Panc1 (cell line): ENCODE measurements around the gene AVEN.

Experiments used
- CTCF ChIP-seq: fragments of 450-650 bp; IDR thresholded peaks from 2 replicates; pipeline ENCODE4 v1.5.1; 2017; ENCODE audit warnings: mild to moderate bottlenecking
- POLR2AphosphoS5 ChIP-seq: IDR thresholded peaks from 2 replicates; pipeline ENCODE4 v1.6.1; 2012; ENCODE audit warnings: mild to moderate bottlenecking, low read depth, low read length, moderate library complexity
- TCF7L2 ChIP-seq: IDR thresholded peaks from 2 replicates; pipeline ENCODE4 v1.6.1; 2011; ENCODE audit warnings: mild to moderate bottlenecking, low read depth, low read length, inconsistent platforms
- TF ChIP-seq, protein P1 (sequence below), 2 experiments: IDR thresholded peaks; 2 replicates each; pipeline ENCODE4 v1.6.1; 2011 to 2012; ENCODE audit warnings: low read depth in 2 of 2, control low read depth in 1 of 2, low read length in 1 of 2, mild to moderate bottlenecking in 1 of 2, moderate library complexity in 1 of 2; ENCODE audit not compliant: insufficient read depth in 1 of 2

DNA sequence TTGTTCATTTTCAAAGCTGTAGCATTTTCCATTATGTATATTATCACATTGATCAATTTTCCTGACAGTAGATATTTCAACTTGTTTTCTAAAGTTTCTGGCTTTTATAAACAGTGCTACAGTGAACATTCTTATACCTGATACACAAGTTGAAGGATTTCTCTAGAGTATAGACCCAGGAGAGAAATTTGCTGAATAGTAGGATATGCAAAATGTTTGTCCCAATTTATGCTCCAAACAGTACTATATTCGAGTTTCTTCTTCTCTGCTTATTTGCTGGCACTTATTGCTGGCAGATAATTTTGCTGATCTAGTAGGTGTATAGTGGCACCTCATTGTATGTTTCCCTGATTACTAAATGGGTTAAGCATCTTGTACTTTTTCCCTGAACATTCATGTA, 187.9 kb downstream of the AVEN start:
- TF ChIP-seq POLR2AphosphoS5 (no peak), CTCF (no peak), TCF7L2 (no peak)
- TF ChIP-seq, protein P1, sequence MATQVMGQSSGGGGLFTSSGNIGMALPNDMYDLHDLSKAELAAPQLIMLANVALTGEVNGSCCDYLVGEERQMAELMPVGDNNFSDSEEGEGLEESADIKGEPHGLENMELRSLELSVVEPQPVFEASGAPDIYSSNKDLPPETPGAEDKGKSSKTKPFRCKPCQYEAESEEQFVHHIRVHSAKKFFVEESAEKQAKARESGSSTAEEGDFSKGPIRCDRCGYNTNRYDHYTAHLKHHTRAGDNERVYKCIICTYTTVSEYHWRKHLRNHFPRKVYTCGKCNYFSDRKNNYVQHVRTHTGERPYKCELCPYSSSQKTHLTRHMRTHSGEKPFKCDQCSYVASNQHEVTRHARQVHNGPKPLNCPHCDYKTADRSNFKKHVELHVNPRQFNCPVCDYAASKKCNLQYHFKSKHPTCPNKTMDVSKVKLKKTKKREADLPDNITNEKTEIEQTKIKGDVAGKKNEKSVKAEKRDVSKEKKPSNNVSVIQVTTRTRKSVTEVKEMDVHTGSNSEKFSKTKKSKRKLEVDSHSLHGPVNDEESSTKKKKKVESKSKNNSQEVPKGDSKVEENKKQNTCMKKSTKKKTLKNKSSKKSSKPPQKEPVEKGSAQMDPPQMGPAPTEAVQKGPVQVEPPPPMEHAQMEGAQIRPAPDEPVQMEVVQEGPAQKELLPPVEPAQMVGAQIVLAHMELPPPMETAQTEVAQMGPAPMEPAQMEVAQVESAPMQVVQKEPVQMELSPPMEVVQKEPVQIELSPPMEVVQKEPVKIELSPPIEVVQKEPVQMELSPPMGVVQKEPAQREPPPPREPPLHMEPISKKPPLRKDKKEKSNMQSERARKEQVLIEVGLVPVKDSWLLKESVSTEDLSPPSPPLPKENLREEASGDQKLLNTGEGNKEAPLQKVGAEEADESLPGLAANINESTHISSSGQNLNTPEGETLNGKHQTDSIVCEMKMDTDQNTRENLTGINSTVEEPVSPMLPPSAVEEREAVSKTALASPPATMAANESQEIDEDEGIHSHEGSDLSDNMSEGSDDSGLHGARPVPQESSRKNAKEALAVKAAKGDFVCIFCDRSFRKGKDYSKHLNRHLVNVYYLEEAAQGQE (IDR thresholded peaks at IDR 0.05; ENCODE audit: insufficient read depth in 1 of 2, low read depth in 2 of 2, low read length in 1 of 2), result no peak
